Measurements from ENCODE around the gene FAM120B.
"Not testable (repeated sequence)": the region's sequence is repeated elsewhere in the genome, so short reads cannot be mapped to it uniquely, and the experiment has no call there.

Gene FAM120B

GRCh38 chr6:170398743-170399369 is 92.3 kb downstream of the FAM120B start:
- H3K27me3 Mint-ChIP-seq, H3K9me3 Mint-ChIP-seq, H3K4me1 Mint-ChIP-seq, H3K4me3 Mint-ChIP-seq, H3K27ac Mint-ChIP-seq, H3K36me3 Mint-ChIP-seq: not testable (repeated sequence)

- H3K9me3 Mint-ChIP-seq, H3K36me3 Mint-ChIP-seq, H3K4me1 Mint-ChIP-seq, H3K27ac Mint-ChIP-seq, H3K27me3 Mint-ChIP-seq, H3K4me3 Mint-ChIP-seq: not testable (repeated sequence)
Observed at GRCh38 chr6:170399955-170400558, 93.5 kb downstream of the FAM120B start.

DNA sequence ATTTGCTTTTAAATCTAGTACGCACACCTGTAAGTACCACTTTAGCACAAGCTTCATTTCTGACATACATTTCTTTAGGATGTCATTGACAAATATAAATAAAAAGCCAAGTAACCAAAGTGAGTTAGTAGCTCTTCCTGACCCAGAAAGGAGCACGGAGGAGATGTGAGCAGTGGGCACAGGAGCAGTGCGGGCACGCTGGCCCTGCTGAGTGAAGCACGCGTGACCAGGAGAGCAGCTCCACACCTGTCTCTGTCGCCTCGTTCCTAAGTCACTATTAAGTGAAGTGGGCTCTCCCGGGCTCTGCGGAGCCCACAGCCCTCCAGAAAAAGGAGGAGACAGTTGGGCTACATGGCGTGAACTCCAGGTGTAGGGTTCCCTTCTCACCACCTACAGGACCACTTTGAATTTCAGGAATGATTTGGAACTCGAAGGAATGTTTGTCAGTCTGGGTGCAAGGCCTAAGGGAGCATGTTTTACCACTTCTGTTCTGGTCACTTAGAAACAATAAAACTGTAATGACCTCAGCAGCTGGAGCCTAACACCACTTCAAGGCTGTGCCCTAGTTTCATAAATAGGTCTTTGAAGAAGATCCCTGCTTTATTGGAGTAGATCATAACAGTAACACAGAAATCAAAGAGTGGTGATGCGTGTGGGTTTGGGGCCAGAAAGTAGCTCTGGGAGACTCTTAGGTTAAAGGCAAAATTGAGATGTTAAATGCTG is 95.9 kb downstream of the FAM120B start:
- Mint-ChIP-seq H3K4me3 (no peak overlapping the region), H3K27me3 (no peaks in the 10 kb centered on the region), H3K4me1 (peaks cover 7% of the 10 kb centered on the region)

GRCh38 chr6:170403451-170403850 is 96.9 kb downstream of the FAM120B start:
- Mint-ChIP-seq H3K9me3 (no peaks in the 10 kb centered on the region), H3K36me3 (peaks cover 20% of the 10 kb centered on the region), H3K4me3 (no peak overlapping the region), H3K27me3 (no peaks in the 10 kb centered on the region), H3K4me1 (peaks cover 7% of the 10 kb centered on the region), H3K27ac (no peak overlapping the region)

More for the DNA sequence above, 95.9 kb downstream of the FAM120B start:
- no peak overlapping the region for H3K27ac Mint-ChIP-seq
- no peaks in the 10 kb centered on the region for H3K9me3 Mint-ChIP-seq
- H3K36me3 Mint-ChIP-seq, result peaks cover 20% of the 10 kb centered on the region

- H3K4me3 Mint-ChIP-seq, result no peak overlapping the region
- H3K27ac Mint-ChIP-seq, result no peak overlapping the region
- H3K36me3 Mint-ChIP-seq, result peaks cover 18% of the 10 kb centered on the region
- H3K27me3 Mint-ChIP-seq, result no peaks in the 10 kb centered on the region
- H3K9me3 Mint-ChIP-seq, result no peaks in the 10 kb centered on the region
- H3K4me1 Mint-ChIP-seq, result peaks cover 7% of the 10 kb centered on the region
Observed at GRCh38 chr6:170404036-170404435, 97.5 kb downstream of the FAM120B start.

DNA sequence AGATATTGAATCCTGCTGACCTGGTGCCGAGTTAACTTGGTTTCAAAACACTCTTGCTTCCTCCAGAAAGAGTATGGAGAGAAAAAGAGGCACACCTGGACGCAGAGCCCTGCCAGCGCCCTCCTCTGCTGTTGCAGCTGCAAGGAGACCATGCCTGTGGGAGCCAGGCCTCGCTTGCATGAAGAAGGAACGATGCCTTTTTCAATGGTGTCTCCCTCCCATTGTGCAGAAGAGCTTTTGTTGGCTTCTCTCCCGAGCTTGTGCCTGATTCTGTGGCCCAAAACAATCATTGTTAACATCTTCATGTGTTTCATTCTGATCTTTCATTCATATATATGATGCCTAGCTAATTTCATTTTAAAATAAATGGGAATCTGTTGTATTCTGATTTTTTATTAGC is 98.1 kb downstream of the FAM120B start:
- no peak overlapping the region for H3K4me3 Mint-ChIP-seq
- no peak overlapping the region for H3K27ac Mint-ChIP-seq
- H3K27me3 Mint-ChIP-seq, result no peaks in the 10 kb centered on the region
- peaks cover 7% of the 10 kb centered on the region for H3K4me1 Mint-ChIP-seq
- H3K36me3 Mint-ChIP-seq, result peaks cover 18% of the 10 kb centered on the region
- H3K9me3 Mint-ChIP-seq, result no peaks in the 10 kb centered on the region

DNA sequence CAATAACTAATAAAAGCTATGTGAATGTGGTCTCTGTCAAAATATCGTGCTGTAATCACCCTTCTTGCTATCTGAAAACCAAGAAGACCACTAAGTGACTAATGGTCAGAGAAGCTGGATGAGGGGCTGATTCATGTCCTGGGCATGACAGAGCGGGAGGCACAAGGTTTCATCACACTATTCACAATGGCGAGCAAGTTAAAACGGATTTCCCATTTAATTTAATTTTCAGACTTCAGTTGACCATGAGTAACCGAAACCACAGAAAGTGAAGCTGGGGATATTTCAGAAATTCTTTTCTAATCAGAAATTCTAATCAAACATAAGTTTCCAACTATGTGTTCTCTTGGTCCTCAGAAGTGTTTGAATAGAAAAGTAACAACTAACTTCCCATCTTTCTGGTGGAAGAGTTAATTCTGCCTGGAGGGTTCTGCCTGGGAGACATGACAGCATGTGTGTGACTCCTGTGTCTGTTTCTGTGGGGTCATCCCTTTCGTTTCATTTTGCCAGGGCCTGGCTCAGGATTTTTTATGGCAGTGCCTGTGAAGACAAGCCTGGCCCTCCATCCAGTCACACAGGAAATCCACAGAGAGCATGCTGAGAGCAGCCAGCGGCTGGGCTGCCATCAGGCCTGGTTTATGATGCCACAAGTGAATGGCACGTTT is 98.9 kb downstream of the FAM120B start:
- no peak overlapping the region for H3K4me3 Mint-ChIP-seq
- peaks cover 18% of the 10 kb centered on the region for H3K36me3 Mint-ChIP-seq
- peaks cover 3% of the 10 kb centered on the region for H3K9me3 Mint-ChIP-seq
- peaks cover 7% of the 10 kb centered on the region for H3K4me1 Mint-ChIP-seq
- peak overlapping the region; percentile 65 for H3K27ac Mint-ChIP-seq
- no peaks in the 10 kb centered on the region for H3K27me3 Mint-ChIP-seq

GRCh38 chr6:170407200-170407599 is 100.6 kb downstream of the FAM120B start:
- Mint-ChIP-seq H3K27ac (no peak overlapping the region), H3K9me3 (peaks cover 13% of the 10 kb centered on the region), H3K27me3 (no peaks in the 10 kb centered on the region), H3K4me3 (no peak overlapping the region), H3K4me1 (peaks cover 7% of the 10 kb centered on the region), H3K36me3 (peaks cover 18% of the 10 kb centered on the region)

GRCh38 chr6:170407932-170408331 is 101.4 kb downstream of the FAM120B start:
- Mint-ChIP-seq H3K36me3 (peaks cover 18% of the 10 kb centered on the region), H3K27ac (no peak overlapping the region), H3K27me3 (peaks cover 2% of the 10 kb centered on the region), H3K9me3 (peaks cover 16% of the 10 kb centered on the region), H3K4me1 (peaks cover 7% of the 10 kb centered on the region), H3K4me3 (no peak overlapping the region)

GRCh38 chr6:170409746-170410145 is 103.2 kb downstream of the FAM120B start:
- not testable (repeated sequence) for H3K27me3 Mint-ChIP-seq, H3K4me3 Mint-ChIP-seq, H3K4me1 Mint-ChIP-seq, H3K27ac Mint-ChIP-seq
- H3K9me3 Mint-ChIP-seq, result peaks cover 28% of the 10 kb centered on the region
- peaks cover 17% of the 10 kb centered on the region for H3K36me3 Mint-ChIP-seq

- no peak overlapping the region for H3K27ac Mint-ChIP-seq
- H3K27me3 Mint-ChIP-seq, result peaks cover 4% of the 10 kb centered on the region
- peaks cover 3% of the 10 kb centered on the region for H3K4me1 Mint-ChIP-seq
- peaks cover 12% of the 10 kb centered on the region for H3K36me3 Mint-ChIP-seq
- H3K9me3 Mint-ChIP-seq, result peaks cover 28% of the 10 kb centered on the region
- no peak overlapping the region for H3K4me3 Mint-ChIP-seq
Observed at GRCh38 chr6:170410241-170410640, 103.7 kb downstream of the FAM120B start.

- H3K27ac Mint-ChIP-seq, result no peak overlapping the region
Observed at GRCh38 chr6:170415318-170415717, 108.8 kb downstream of the FAM120B start.

DNA sequence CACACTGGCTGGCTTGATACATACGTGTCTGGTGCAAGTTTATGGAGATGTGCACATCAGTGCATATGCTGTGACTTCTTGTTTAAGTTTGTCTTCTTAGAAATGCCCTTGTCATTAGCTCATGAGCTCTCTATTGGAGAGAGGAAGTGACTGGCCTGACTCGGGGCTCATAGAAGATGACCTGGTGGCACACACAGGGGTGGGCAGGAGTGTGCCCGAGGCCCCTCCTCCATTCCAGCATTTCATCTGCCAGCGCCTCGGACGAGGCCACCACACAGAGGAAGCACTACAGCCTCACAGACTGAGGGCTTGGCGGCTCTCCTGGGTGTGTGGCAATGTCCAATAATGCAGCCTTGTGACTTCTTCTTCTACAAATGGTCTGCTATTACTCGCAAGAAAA is 109.7 kb downstream of the FAM120B start:
- H3K4me1 Mint-ChIP-seq, result no peaks in the 10 kb centered on the region
- H3K4me3 Mint-ChIP-seq, result no peak overlapping the region
- no peak overlapping the region for H3K27ac Mint-ChIP-seq
- H3K36me3 Mint-ChIP-seq, result peaks cover 2% of the 10 kb centered on the region
- peaks cover 12% of the 10 kb centered on the region for H3K27me3 Mint-ChIP-seq
- H3K9me3 Mint-ChIP-seq, result peaks cover 17% of the 10 kb centered on the region

More at GRCh38 chr6:170415318-170415717, 108.8 kb downstream of the FAM120B start:
- peaks cover 12% of the 10 kb centered on the region for H3K27me3 Mint-ChIP-seq
- H3K9me3 Mint-ChIP-seq, result peaks cover 26% of the 10 kb centered on the region
- H3K4me3 Mint-ChIP-seq, result no peak overlapping the region
- H3K36me3 Mint-ChIP-seq, result peaks cover 2% of the 10 kb centered on the region
- no peaks in the 10 kb centered on the region for H3K4me1 Mint-ChIP-seq

DNA sequence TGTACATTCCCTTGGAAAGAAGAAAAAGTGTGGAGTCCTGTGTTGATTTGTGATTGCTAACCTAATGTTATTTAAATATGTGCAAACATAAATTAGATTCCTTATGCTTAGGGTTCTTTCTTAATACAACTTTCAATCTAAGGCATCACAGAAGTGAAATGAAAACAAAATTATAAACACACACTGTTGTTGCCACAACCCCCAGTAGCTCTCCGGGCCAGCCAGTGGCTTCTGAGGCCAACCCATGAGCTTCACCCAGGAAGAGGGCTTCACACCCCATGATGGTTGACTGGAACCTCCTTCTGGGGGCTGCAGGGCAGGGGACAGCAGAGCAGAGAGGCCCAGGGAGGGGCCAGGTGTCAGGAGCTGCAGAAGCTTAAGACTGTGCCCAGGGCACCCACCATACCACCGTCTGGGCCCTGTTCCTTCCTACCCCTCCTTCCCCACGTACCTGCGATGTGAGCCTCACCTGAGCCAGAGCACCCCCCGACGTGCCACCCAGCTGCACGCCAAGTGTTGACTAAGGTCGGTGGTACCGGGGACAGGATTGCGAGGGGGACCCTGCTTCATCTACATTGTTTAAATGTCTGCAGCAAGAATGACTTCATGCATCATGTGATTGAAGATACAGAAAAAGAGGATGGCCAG is 110.5 kb downstream of the FAM120B start:
- peaks cover 16% of the 10 kb centered on the region for H3K9me3 Mint-ChIP-seq
- H3K36me3 Mint-ChIP-seq, result peaks cover 2% of the 10 kb centered on the region
- H3K4me3 Mint-ChIP-seq, result no peak overlapping the region
- H3K4me1 Mint-ChIP-seq, result no peaks in the 10 kb centered on the region
- peaks cover 12% of the 10 kb centered on the region for H3K27me3 Mint-ChIP-seq
- no peak overlapping the region for H3K27ac Mint-ChIP-seq

DNA sequence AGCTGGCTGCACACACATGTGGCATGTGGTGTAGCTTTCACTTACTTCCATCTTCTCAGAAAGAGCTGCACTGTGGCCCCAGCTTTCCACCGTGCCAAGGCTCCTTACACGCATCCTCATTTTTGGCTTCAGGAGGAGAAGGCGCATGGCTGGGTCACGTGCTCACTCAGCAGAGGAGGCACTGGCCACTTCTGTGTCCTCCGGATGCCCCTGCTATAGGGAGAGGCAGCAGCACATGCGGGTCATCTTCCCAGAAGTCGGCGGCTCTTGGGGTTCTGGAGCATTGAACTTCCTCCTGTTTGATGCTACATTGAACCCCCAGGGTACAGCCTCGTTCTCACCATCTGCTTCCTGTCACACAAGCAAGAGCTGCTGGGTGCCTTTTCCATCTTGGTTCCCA is 111.3 kb downstream of the FAM120B start:
- H3K27me3 Mint-ChIP-seq, result peaks cover 11% of the 10 kb centered on the region
- no peaks in the 10 kb centered on the region for H3K4me1 Mint-ChIP-seq
- H3K4me3 Mint-ChIP-seq, result no peak overlapping the region
- no peak overlapping the region for H3K27ac Mint-ChIP-seq
- peaks cover 13% of the 10 kb centered on the region for H3K9me3 Mint-ChIP-seq
- peaks cover 2% of the 10 kb centered on the region for H3K36me3 Mint-ChIP-seq
